ENCODE results near the gene SLC9A9. TPM values are rescaled to one million over a fixed set of nuclear protein-coding genes. Genes with fewer than 3 reads are reported as not detected.

The SLC9A9 gene
- total and polyA plus RNA-seq, 9 of the 15 experiments (the other 6 are each of a cell fraction or from before 2014, with no cell fraction given), result 0.03 to 0.13 TPM; not detected in 7

DNA sequence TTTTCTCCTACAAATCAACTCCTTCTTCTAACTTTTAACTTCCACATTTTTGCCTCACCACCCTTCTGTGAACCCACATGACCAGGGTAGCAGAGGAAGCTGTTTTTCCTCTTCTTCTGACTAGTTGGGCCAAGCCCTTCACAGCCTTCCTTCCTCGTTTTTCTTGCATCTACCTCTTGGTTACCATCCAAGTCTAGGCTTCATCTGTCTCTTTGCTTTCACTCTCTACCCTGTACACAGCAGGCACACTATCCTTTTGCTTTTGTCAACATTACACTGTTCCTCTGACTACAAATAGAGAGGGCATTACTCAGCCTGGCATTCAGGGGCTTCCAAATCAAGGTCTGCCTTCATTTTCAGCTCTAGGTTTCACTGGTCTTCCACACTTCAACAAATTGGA, 22.0 kb downstream of the SLC9A9 start:
- Histone ChIP-seq H3K9me3 (replicated peaks; ENCODE audit: control insufficient read depth, insufficient read depth, low read depth, low read length) (no peaks in the 10 kb centered on the region), H3K9me1 (ENCODE audit: control insufficient read depth, insufficient read depth, low read length) (no peaks in the 10 kb centered on the region), H3K4me1 (replicated peaks in 1 of 2; ENCODE audit: control insufficient read depth in 2 of 2, insufficient read depth in 2 of 2, low read length in 2 of 2) (no peaks in the 10 kb centered on the region), H3K27me3 (ENCODE audit: control insufficient read depth in 2 of 2, insufficient read depth in 2 of 2, low read length in 2 of 2) (no peaks in the 10 kb centered on the region), H3K36me3 (ENCODE audit: control insufficient read depth, insufficient read depth, low read length) (no peaks in the 10 kb centered on the region), H3K9ac (ENCODE audit: insufficient read depth in 1 of 2, low read depth in 2 of 2, low read length in 2 of 2) (no peak overlapping the region), H4K20me1 (replicated peaks; ENCODE audit: control insufficient read depth, insufficient read depth, low read length) (no peaks in the 10 kb centered on the region), H3K27ac (ENCODE audit: extremely low read depth, low read depth, low read length) (no peak overlapping the region), H2AFZ (ENCODE audit: low read depth, low read length) (no peak overlapping the region), H3K4me3 (no peak overlapping the region), H3K79me2 (ENCODE audit: control insufficient read depth, insufficient read depth, low read length) (no peaks in the 10 kb centered on the region), H3K4me2 (ENCODE audit: insufficient read depth, low read length) (no peak overlapping the region)
- CTCF ChIA-PET (ENCODE audit: low intra/inter-chr PET ratio), result no interaction called here
- no peak for DNase-seq (ENCODE audit: extremely low read depth in 1 of 4, low spot score in 3 of 4)
- in situ Hi-C loops (cut with MboI), result no loop called here
- BruUV-seq (replicated peaks), result no TSS peak
- WGBS (ENCODE audit: insufficient coverage, low coverage, missing lambda C conversion rate), result 0% methylated on average over 1 of the region's 1 CpG
- FAIRE-seq, result no peak
- no peak for ATAC-seq
- POLR2A ChIA-PET, result interaction anchor here (0.6 kb wide), 1 partner anchor 8 kb away, joined by 3 read pairs; no protein-coding TSS in a partner anchor
- intact Hi-C loops (cut with micrococcal nuclease), result no loop called here
- TF ChIP-seq MAZ (CRISPR knock-in tag; conservative IDR thresholded peaks at IDR 0.05 in 1 of 2, IDR thresholded peaks at IDR 0.05 in 1 of 2) (no peak), ZNF174 (CRISPR knock-in tag; IDR thresholded peaks at IDR 0.05) (no peak), ZNF696 (CRISPR knock-in tag; conservative IDR thresholded peaks at IDR 0.05) (no peak)

DNA sequence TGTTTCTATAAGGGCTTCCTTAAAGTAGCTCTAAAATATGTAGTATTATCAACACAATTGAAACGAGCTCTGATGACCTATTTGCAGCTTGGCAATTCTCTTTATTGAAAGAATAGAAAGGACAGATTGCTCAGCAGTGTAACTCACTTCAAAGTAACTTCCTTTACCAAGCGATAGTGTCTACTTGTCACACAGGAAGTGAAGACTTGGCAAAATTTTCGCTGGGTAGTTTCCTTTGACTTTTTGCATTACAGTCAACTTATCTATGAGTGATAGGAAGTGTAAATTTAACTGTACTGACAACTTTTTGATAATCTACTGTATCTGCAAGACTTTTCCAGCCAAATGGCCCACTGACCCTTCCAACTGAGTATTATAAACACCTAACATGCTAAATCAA, 22.8 kb downstream of the SLC9A9 start:
- Histone ChIP-seq H3K36me3 (ENCODE audit: control insufficient read depth, insufficient read depth, low read length) (no peaks in the 10 kb centered on the region), H4K20me1 (replicated peaks; ENCODE audit: control insufficient read depth, insufficient read depth, low read length) (no peaks in the 10 kb centered on the region), H3K27me3 (ENCODE audit: control insufficient read depth in 2 of 2, insufficient read depth in 2 of 2, low read length in 2 of 2) (no peaks in the 10 kb centered on the region), H2AFZ (ENCODE audit: low read depth, low read length) (no peak overlapping the region), H3K9me1 (ENCODE audit: control insufficient read depth, insufficient read depth, low read length) (no peaks in the 10 kb centered on the region), H3K79me2 (ENCODE audit: control insufficient read depth, insufficient read depth, low read length) (no peaks in the 10 kb centered on the region), H3K4me2 (ENCODE audit: insufficient read depth, low read length) (no peak overlapping the region), H3K9me3 (replicated peaks; ENCODE audit: control insufficient read depth, insufficient read depth, low read depth, low read length) (no peaks in the 10 kb centered on the region), H3K4me3 (no peak overlapping the region), H3K4me1 (replicated peaks in 1 of 2; ENCODE audit: control insufficient read depth in 2 of 2, insufficient read depth in 2 of 2, low read length in 2 of 2) (no peaks in the 10 kb centered on the region), H3K27ac (ENCODE audit: extremely low read depth, low read depth, low read length) (no peak overlapping the region), H3K9ac (ENCODE audit: insufficient read depth in 1 of 2, low read depth in 2 of 2, low read length in 2 of 2) (no peak overlapping the region)
- ATAC-seq (no peak), FAIRE-seq (no peak), DNase-seq (ENCODE audit: extremely low read depth in 1 of 4, low spot score in 3 of 4) (no peak)
- intact Hi-C loops (cut with micrococcal nuclease) (no loop called here), in situ Hi-C loops (cut with MboI) (no loop called here)
- BruUV-seq (replicated peaks), result no TSS peak
- 0% methylated on average over 3 of the region's 3 CpGs for WGBS (ENCODE audit: insufficient coverage, low coverage, missing lambda C conversion rate)
- CTCF ChIA-PET (ENCODE audit: low intra/inter-chr PET ratio), result no interaction called here
- TF ChIP-seq PML (IDR thresholded peaks at IDR 0.05; ENCODE audit: low read length) (no peak), NFIC (IDR thresholded peaks at IDR 0.05) (no peak), NELFE (IDR thresholded peaks at IDR 0.05; ENCODE audit: insufficient read depth, insufficient read length) (no peak), ZNF778 (CRISPR knock-in tag; IDR thresholded peaks at IDR 0.05) (no peak), CCAR2 (IDR thresholded peaks at IDR 0.05; ENCODE audit: low read depth, low read length) (no peak)
- POLR2A ChIA-PET, result no interaction called here
